HepG2 (cell line): ENCODE data around the gene HCFC1R1. TPM values are rescaled to one million over a fixed set of nuclear protein-coding genes. Genes with fewer than 3 reads are reported as not detected.

Experiments
- AGO1 ChIP-seq: fragments of 200-400 bp; formaldehyde crosslinking; IDR thresholded peaks from 2 replicates; pipeline ENCODE4 v1.6.1; 2017; ENCODE audit warnings: mild to moderate bottlenecking, low read depth, low read length, moderate library complexity; ENCODE audit not compliant: poor library complexity, severe bottlenecking
- ELF3 ChIP-seq: IDR thresholded peaks from 2 replicates; pipeline ENCODE4 v1.6.1; 2016; ENCODE audit warnings: missing genetic modification reagents, missing compliant biosample characterization
- ERF ChIP-seq: IDR thresholded peaks from 2 replicates; pipeline ENCODE4 v1.6.1; 2018; ENCODE audit warnings: missing biosample characterization, missing genetic modification reagents
- FOXO1 ChIP-seq: sonication (generic); formaldehyde crosslinking; IDR thresholded peaks from 2 replicates; pipeline ENCODE4 v1.4.0; 2020; ENCODE audit warnings: missing genetic modification reagents
- GATAD1 ChIP-seq: IDR thresholded peaks from 2 replicates; pipeline ENCODE4 v1.6.1; 2016; ENCODE audit warnings: missing genetic modification reagents, missing compliant biosample characterization
- HDAC2 ChIP-seq: sonication (generic); formaldehyde crosslinking; IDR thresholded peaks from 2 replicates; pipeline ENCODE4 v1.4.0; 2020; ENCODE audit warnings: missing genetic modification reagents
- HNF4G ChIP-seq, 2 experiments: sonication (generic) in 1 of 2; formaldehyde crosslinking in 1 of 2; IDR thresholded peaks; 2 replicates each; pipeline versions ENCODE4 v1.4.0 to v1.6.1; 2011 to 2020; ENCODE audit warnings: borderline replicate concordance in 2 of 2, low read depth in 2 of 2, mild to moderate bottlenecking in 2 of 2, low read length in 1 of 2, missing genetic modification reagents in 1 of 2, moderate library complexity in 1 of 2
- HOXA9 ChIP-seq: sonication (generic); formaldehyde crosslinking; IDR thresholded peaks from 2 replicates; pipeline ENCODE4 v1.8.1; 2022; ENCODE audit warnings: missing genetic modification reagents, mild to moderate bottlenecking, moderate library complexity, borderline replicate concordance
- JARID2 ChIP-seq: sonication (generic); formaldehyde crosslinking; IDR thresholded peaks from 2 replicates; pipeline ENCODE4 v1.8.1; 2023; ENCODE audit warnings: missing genetic modification reagents, inconsistent platforms; ENCODE audit not compliant: insufficient replicate concordance
- KLF15 ChIP-seq: sonication (generic); formaldehyde crosslinking; IDR thresholded peaks from 2 replicates; pipeline ENCODE4 v1.8.1; 2023; ENCODE audit warnings: borderline replicate concordance, mild to moderate bottlenecking, inconsistent platforms, missing genetic modification reagents, mixed read lengths
- MBD4 ChIP-seq: IDR thresholded peaks from 2 replicates; pipeline ENCODE4 v1.6.1; 2012; ENCODE audit warnings: low read length, inconsistent platforms, borderline replicate concordance
- MXD3 ChIP-seq: IDR thresholded peaks from 2 replicates; pipeline ENCODE4 v1.6.1; 2016; ENCODE audit warnings: mild to moderate bottlenecking, missing biosample characterization, missing genetic modification reagents
- PATZ1 ChIP-seq: sonication (generic); formaldehyde crosslinking; IDR thresholded peaks from 2 replicates; pipeline ENCODE4 v1.4.0; 2020; ENCODE audit warnings: missing genetic modification reagents
- RARG ChIP-seq: sonication (generic); formaldehyde crosslinking; IDR thresholded peaks from 2 replicates; pipeline ENCODE4 v1.4.0; 2020; ENCODE audit warnings: low read depth, mild to moderate bottlenecking, missing genetic modification reagents
- THAP11 ChIP-seq: IDR thresholded peaks from 2 replicates; pipeline ENCODE4 v1.6.1; 2016; ENCODE audit warnings: missing biosample characterization, missing genetic modification reagents
- YEATS4 ChIP-seq: sonication (generic); formaldehyde crosslinking; IDR thresholded peaks from 2 replicates; pipeline ENCODE4 v1.4.0; 2020; ENCODE audit warnings: missing genetic modification reagents, borderline replicate concordance
- ZNF225 ChIP-seq: sonication (generic); formaldehyde crosslinking; IDR thresholded peaks from 2 replicates; pipeline ENCODE4 v1.4.0; 2020; ENCODE audit warnings: mild to moderate bottlenecking, missing genetic modification reagents
- ZNF33B ChIP-seq: sonication (generic); formaldehyde crosslinking; IDR thresholded peaks from 2 replicates; pipeline ENCODE4 v1.5.1; 2020; ENCODE audit warnings: mild to moderate bottlenecking, missing genetic modification reagents
- ZNF432 ChIP-seq: sonication (generic); formaldehyde crosslinking; IDR thresholded peaks from 2 replicates; pipeline ENCODE4 v1.5.0; 2020; ENCODE audit warnings: missing genetic modification reagents, mild to moderate bottlenecking, borderline replicate concordance
- polyA plus RNA-seq, 8 experiments: library from polyadenylated mRNA; depleted of rRNA in 3 of 8; stranded (reverse) in 7 of 8; unstranded in 1 of 8; fragments of >200 nt; fragmentation: Illumina TruSeq in 4 of 8; extraction: Trizol in 4 of 8; gene quantifications; 2 replicates each; pipeline versions ENCODE4 v1.2.1 to v1.2.3, GENCODE V29; 2011 to 2016; ENCODE audit warnings: low read depth in 4 of 8, missing spikeins in 1 of 8, mixed read lengths in 1 of 8; ENCODE audit not compliant: insufficient read depth in 1 of 8
- total RNA-seq, 5 experiments: library from RNA; depleted of rRNA; stranded (reverse); fragments of >200 nt; fragmentation: Illumina TruSeq; extraction: Trizol; gene quantifications; 2 replicates each; pipeline ENCODE4 v1.2.3, GENCODE V29; 2016; ENCODE audit warnings: low read depth in 1 of 5
- TF ChIP-seq, protein P1 (sequence below): sonication (generic); formaldehyde crosslinking; IDR thresholded peaks from 2 replicates; pipeline ENCODE4 v1.4.0; 2020; ENCODE audit warnings: missing genetic modification reagents

The HCFC1R1 gene
- total and polyA plus RNA-seq, 2 of the 13 experiments (the other 11 are each of a cell fraction or from before 2014, with no cell fraction given): 13.8 to 16.1 TPM

- TF ChIP-seq HDAC2 (0 out of 2 replicates have a peak, but pooled peaks have one; percentile 31), ZNF432 (CRISPR knock-in tag) (no peak), JARID2 (CRISPR knock-in tag) (no peak), THAP11 (peak; percentile 87), HNF4G (IDR thresholded peaks at IDR 0.05; ENCODE audit: borderline replicate concordance, low read depth, low read length) (no peak), HNF4G (CRISPR knock-in tag; IDR thresholded peaks at IDR 0.05; ENCODE audit: borderline replicate concordance, low read depth) (no peak), PATZ1 (peak; percentile 47; the same call in 1 of the 2 replicates), HOXA9 (CRISPR knock-in tag) (no peak), MBD4 (no peak), ERF (CRISPR knock-in tag) (0 out of 2 replicates have a peak, but pooled peaks have one; percentile 52), ZNF225 (no peak), GATAD1 (CRISPR knock-in tag) (peak; percentile 51; the same call in 1 of the 2 replicates), KLF15 (CRISPR knock-in tag) (no peak), FOXO1 (CRISPR knock-in tag) (peak; percentile 37; the same call in 1 of the 2 replicates), ZNF33B (CRISPR knock-in tag) (no peak), RARG (CRISPR knock-in tag) (no peak), AGO1 (peak; percentile 72), ELF3 (CRISPR knock-in tag) (no peak), YEATS4 (CRISPR knock-in tag) (no peak; the same call in 1 of the 2 replicates), MXD3 (CRISPR knock-in tag) (no peak)
- TF ChIP-seq, protein P1, sequence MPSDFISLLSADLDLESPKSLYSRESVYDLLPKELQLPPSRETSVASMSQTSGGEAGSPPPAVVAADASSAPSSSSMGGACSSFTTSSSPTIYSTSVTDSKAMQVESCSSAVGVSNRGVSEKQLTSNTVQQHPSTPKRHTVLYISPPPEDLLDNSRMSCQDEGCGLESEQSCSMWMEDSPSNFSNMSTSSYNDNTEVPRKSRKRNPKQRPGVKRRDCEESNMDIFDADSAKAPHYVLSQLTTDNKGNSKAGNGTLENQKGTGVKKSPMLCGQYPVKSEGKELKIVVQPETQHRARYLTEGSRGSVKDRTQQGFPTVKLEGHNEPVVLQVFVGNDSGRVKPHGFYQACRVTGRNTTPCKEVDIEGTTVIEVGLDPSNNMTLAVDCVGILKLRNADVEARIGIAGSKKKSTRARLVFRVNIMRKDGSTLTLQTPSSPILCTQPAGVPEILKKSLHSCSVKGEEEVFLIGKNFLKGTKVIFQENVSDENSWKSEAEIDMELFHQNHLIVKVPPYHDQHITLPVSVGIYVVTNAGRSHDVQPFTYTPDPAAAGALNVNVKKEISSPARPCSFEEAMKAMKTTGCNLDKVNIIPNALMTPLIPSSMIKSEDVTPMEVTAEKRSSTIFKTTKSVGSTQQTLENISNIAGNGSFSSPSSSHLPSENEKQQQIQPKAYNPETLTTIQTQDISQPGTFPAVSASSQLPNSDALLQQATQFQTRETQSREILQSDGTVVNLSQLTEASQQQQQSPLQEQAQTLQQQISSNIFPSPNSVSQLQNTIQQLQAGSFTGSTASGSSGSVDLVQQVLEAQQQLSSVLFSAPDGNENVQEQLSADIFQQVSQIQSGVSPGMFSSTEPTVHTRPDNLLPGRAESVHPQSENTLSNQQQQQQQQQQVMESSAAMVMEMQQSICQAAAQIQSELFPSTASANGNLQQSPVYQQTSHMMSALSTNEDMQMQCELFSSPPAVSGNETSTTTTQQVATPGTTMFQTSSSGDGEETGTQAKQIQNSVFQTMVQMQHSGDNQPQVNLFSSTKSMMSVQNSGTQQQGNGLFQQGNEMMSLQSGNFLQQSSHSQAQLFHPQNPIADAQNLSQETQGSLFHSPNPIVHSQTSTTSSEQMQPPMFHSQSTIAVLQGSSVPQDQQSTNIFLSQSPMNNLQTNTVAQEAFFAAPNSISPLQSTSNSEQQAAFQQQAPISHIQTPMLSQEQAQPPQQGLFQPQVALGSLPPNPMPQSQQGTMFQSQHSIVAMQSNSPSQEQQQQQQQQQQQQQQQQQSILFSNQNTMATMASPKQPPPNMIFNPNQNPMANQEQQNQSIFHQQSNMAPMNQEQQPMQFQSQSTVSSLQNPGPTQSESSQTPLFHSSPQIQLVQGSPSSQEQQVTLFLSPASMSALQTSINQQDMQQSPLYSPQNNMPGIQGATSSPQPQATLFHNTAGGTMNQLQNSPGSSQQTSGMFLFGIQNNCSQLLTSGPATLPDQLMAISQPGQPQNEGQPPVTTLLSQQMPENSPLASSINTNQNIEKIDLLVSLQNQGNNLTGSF (CRISPR knock-in tag): no peak
These were observed 4.4 kb upstream of the HCFC1R1 start (continued) for GRCh38 chr16:3027983-3028715.
